Muscle of leg (tissue), 11 donors: ENCODE measurements around the gene PSME2. TPM values are rescaled to one million over a fixed set of nuclear protein-coding genes. Genes with fewer than 3 reads are reported as not detected.

Experiments used
- DNase-seq: peaks from one replicate; pipeline ENCODE4 v3.0.0; 2013
- H3K27ac ChIP-seq: one replicate; pipeline ENCODE4 v1.5.1; 2013; ENCODE audit warnings: mild to moderate bottlenecking, low read length, control low read depth
- H3K27me3 ChIP-seq: one replicate; pipeline ENCODE4 v1.6.1; 2013; ENCODE audit warnings: low read length; ENCODE audit not compliant: control insufficient read depth, insufficient read depth
- H3K36me3 ChIP-seq: one replicate; pipeline ENCODE4 v1.6.1; 2013; ENCODE audit warnings: low read length; ENCODE audit not compliant: control insufficient read depth, insufficient read depth
- H3K4me1 ChIP-seq: one replicate; pipeline ENCODE4 v1.6.1; 2013; ENCODE audit warnings: low read length; ENCODE audit not compliant: control insufficient read depth, insufficient read depth
- H3K4me3 ChIP-seq: one replicate; pipeline ENCODE4 v1.5.1; 2013; ENCODE audit warnings: low read length, control low read depth
- H3K9me3 ChIP-seq: replicated peaks from 2 replicates; pipeline ENCODE4 v1.6.1; 2013; ENCODE audit warnings: low read depth, low read length; ENCODE audit not compliant: control insufficient read depth
- WGBS: methylation state at CpG from one replicate; pipeline ENCODE4 v1.1.5; 2013; ENCODE audit warnings: missing lambda C conversion rate; ENCODE audit not compliant: insufficient coverage; 5-methylcytosine and 5-hydroxymethylcytosine counted together
- polyA plus RNA-seq, 8 donors: library from polyadenylated mRNA; unstranded; fragments of 120-200 nt; gene quantifications; one replicate each; pipeline versions ENCODE4 v1.2.1 to v1.2.3, GENCODE V29; 2013; ENCODE audit warnings: inconsistent platforms in 1 of 8, low replicate concordance in 1 of 8; ENCODE audit not compliant: insufficient read length in 8 of 8, insufficient read depth in 1 of 8
- total RNA-seq: library from RNA; stranded (reverse); fragments of 120-200 nt; gene quantifications from one replicate; pipeline ENCODE4 v1.2.4, GENCODE V29; 2013

Gene PSME2
- total and polyA plus RNA-seq, 9 donors: 82.8 to 100 (median 94.6) TPM

DNA sequence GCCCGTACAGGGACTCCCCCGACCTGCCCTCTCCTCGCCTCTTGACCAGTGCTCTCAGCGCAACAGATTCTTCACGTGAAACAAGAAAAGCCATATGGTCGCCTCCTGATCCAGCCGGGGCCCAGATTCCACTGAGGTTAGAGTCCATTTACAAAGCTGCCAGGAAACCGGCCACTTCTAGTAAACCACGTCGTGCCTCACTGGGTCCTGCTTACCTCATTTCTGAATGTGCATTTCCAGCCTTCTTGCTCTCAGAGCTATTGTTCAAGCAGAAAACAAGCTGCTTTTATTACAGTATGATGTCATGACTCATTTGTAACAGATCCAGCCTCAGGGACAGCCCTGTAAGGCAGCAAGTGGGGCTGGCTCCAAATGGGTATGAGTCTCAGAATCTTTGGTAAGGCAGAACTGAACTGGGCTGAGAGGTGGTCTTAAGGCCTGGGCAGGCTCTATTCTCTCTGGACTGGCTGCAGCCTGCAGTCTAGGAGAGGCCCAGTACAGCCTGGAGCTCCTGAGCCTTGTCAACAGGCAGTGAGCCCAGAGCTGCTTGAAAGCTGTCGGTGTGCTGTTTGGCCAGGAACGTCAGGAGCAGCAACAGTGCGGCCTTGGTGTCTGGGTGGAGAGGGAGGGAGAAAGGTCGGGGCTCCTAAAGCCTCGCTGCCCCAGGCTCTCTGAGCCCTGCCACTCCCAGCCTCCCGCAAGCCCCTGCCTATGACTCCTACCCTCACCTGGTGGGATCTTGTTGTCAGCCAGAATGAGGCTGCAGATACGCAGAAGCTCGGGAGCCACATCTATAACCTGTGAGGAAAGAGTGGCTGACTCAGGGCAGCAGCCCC is 33.8 kb upstream of the PSME2 start:
- Histone ChIP-seq H3K27ac (peak overlapping the region; percentile 59), H3K4me3 (no peak overlapping the region), H3K27me3 (no peaks in the 10 kb centered on the region), H3K4me1 (no peaks in the 10 kb centered on the region), H3K36me3 (peaks cover 94% of the 10 kb centered on the region), H3K9me3 (no peaks in the 10 kb centered on the region)
- 53% methylated on average over 13 of the region's 18 CpGs for WGBS
- DNase-seq: peak; percentile 65

DNA sequence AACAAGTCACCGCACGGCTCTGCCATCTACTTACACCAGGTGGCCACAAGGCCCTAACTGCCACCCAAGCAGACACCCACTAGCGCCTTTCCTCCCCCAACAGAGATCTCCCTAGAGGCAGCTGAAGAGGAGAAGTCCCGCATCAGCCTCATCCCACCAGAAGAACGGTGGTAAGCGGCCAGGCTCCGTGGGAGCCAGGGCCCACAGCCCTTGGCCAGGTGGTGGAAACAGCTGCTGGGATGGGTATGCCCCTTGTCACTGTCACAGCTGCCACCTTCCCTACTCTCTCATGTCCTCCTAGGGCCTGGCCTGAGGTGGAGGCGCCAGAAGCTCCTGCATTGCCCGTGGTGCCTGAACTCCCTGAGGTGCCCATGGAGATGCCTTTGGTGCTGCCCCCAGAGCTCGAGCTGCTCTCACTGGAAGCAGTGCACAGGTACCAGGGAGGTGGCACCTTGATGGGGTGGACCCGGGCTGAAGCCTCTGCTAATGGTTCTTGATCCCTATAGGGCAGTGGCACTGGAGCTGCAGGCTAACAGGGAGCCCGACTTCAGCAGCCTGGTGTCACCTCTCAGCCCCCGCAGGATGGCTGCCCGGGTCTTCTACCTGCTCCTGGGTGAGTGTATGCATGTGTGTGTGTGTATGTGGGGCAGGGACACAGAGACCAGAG is 33.0 kb upstream of the PSME2 start:
- H3K27ac ChIP-seq: peak overlapping the region; percentile 59

DNA sequence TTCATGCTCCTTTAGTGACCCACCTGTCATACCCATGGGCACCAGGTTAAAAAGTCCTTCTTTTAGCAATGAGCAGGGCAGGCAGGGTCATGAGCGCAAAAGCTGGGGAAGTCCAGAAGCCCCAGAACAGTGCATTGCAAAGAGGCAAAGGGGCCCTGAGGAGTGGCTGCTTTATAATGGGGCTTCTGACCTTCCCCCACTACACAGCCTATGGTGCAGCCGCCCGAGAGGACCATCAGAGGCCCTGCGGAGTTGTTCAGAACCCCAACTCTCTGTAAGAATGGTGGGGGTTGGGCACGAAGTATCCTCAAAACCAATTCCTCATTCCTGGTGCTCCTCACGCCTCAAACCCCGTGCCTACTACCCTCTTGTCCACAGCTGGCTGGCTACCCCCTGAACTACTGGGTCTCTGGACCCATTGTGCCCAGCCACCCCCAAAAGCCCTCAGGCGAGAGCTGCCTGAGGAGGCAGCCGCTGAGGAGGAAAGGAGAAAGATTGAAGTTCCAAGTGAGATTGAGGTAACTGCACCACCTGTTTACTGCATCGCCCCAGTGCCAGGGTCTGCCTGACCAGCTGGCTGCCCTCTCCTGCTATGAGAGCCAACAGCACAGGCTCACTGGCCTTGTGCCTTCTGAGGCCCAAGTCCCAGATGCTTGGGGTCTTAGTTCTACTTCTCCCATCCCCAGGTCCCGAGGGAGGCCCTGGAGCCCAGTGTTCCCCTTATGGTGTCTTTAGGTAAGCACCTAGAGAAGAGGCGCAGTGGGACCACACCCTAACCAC is 32.2 kb upstream of the PSME2 start:
- Histone ChIP-seq H3K36me3 (peaks cover 81% of the 10 kb centered on the region), H3K27me3 (no peaks in the 10 kb centered on the region), H3K4me3 (no peak overlapping the region), H3K27ac (no peak overlapping the region), H3K9me3 (no peaks in the 10 kb centered on the region), H3K4me1 (no peaks in the 10 kb centered on the region)
- 94% methylated on average over 5 of the region's 12 CpGs for WGBS
- DNase-seq: no peak

More for the DNA sequence above, 33.0 kb upstream of the PSME2 start:
- Histone ChIP-seq H3K36me3 (peaks cover 89% of the 10 kb centered on the region), H3K4me3 (no peak overlapping the region), H3K27me3 (no peaks in the 10 kb centered on the region), H3K4me1 (no peaks in the 10 kb centered on the region), H3K9me3 (no peaks in the 10 kb centered on the region)
- DNase-seq: no peak
- WGBS: 84% methylated on average over 6 of the region's 14 CpGs

DNA sequence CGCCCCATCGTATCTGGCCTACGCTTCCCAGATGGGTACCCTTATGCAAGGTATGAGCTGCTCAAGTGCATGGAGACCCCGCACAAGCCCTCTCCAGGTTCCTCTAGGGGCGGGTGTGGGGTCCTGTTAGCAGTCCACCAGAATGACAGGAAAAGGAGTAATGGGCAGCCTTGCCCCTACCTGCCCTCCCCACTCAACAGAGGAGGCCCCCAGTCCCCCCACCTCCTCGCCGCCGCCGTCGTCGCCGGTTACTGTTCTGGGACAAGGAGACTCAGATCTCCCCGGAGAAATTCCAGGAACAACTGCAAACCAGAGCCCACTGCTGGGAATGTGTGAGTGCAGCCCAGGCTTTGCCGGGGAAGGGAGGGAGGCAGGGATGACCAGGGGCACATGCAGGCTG is 31.5 kb upstream of the PSME2 start:
- no peaks in the 10 kb centered on the region for H3K9me3 ChIP-seq
- peaks cover 77% of the 10 kb centered on the region for H3K36me3 ChIP-seq
- H3K27ac ChIP-seq: no peak overlapping the region
- no peaks in the 10 kb centered on the region for H3K27me3 ChIP-seq
- 87% methylated on average over 7 of the region's 14 CpGs for WGBS
- peaks cover 1% of the 10 kb centered on the region for H3K4me1 ChIP-seq
- DNase-seq: no peak
- no peak overlapping the region for H3K4me3 ChIP-seq

- Histone ChIP-seq H3K27ac (no peak overlapping the region), H3K27me3 (no peaks in the 10 kb centered on the region), H3K36me3 (peaks cover 71% of the 10 kb centered on the region), H3K4me1 (peaks cover 7% of the 10 kb centered on the region), H3K4me3 (no peak overlapping the region), H3K9me3 (no peaks in the 10 kb centered on the region)
- 60% methylated on average over 1 of the region's 12 CpGs for WGBS
- no peak for DNase-seq
These were observed 30.8 kb upstream of the PSME2 start for GRCh38 chr14:24177041-24177825.

- Histone ChIP-seq H3K4me1 (peaks cover 13% of the 10 kb centered on the region), H3K9me3 (no peaks in the 10 kb centered on the region), H3K4me3 (no peak overlapping the region), H3K27ac (no peak overlapping the region), H3K27me3 (no peaks in the 10 kb centered on the region), H3K36me3 (peaks cover 64% of the 10 kb centered on the region)
- 89% methylated on average over 4 of the region's 5 CpGs for WGBS
- no peak for DNase-seq
These were observed 30.2 kb upstream of the PSME2 start for GRCh38 chr14:24176599-24176998.

DNA sequence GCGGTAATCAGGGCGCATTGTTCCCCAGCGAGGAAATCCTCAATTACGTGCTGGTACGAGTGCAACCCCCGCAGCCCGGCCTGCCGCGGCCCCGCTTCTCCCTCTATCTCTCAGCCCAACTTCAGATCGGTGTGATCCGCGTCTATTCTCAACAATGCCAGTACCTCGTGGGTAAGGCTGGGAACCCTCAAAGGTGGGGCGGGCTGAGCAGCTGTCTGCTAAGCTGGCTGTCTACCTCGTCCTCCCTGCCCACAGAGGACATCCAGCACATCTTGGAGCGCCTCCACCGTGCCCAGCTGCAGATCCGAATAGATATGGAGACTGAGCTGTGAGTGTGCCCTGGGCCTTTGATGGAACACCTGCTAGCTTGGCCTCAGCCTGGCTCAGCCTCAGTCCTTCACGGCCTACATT is 26.5 kb upstream of the PSME2 start:
- Histone ChIP-seq H3K36me3 (peaks cover 45% of the 10 kb centered on the region), H3K27me3 (no peaks in the 10 kb centered on the region), H3K27ac (no peak overlapping the region), H3K4me3 (no peak overlapping the region), H3K4me1 (peaks cover 16% of the 10 kb centered on the region), H3K9me3 (no peaks in the 10 kb centered on the region)
- no peak for DNase-seq
- WGBS: 54% methylated on average over 19 of the region's 20 CpGs

- H3K4me3 ChIP-seq: peak overlapping the region; percentile 37
- DNase-seq: no peak
- H3K9me3 ChIP-seq: no peaks in the 10 kb centered on the region
- WGBS: 4% methylated on average over 9 of the region's 30 CpGs
- no peak overlapping the region for H3K27ac ChIP-seq
- peaks cover 44% of the 10 kb centered on the region for H3K36me3 ChIP-seq
- H3K4me1 ChIP-seq: peaks cover 16% of the 10 kb centered on the region
- no peaks in the 10 kb centered on the region for H3K27me3 ChIP-seq
These were observed 26.0 kb upstream of the PSME2 start for GRCh38 chr14:24172261-24172860.

- 6% methylated on average over 53 of the region's 63 CpGs for WGBS
- Histone ChIP-seq H3K27ac (no peak within 1 kb of the TSS), H3K4me3 (peak within 1 kb of the TSS; percentile 37), H3K36me3 (peaks cover 43% of the 10 kb centered on the region), H3K27me3 (no peaks in the 10 kb centered on the region), H3K9me3 (no peaks in the 10 kb centered on the region), H3K4me1 (peaks cover 16% of the 10 kb centered on the region)
- DNase-seq: peak; percentile 93
These were observed 25.2 kb upstream of the PSME2 start, which contains the start of gene REC8 for GRCh38 chr14:24171422-24172260. TSS of gene REC8 (plus strand) at chr14:24172080. CDS start at chr14:24172553, 473 bp downstream.
